ENCODE data around the gene GPC6. TPM values are rescaled to one million over a fixed set of nuclear protein-coding genes. Genes with fewer than 3 reads are reported as not detected.

GPC6 gene
- total and polyA plus RNA-seq, 12 donors: 0.15 to 5.4 (median 2.5) TPM

DNA sequence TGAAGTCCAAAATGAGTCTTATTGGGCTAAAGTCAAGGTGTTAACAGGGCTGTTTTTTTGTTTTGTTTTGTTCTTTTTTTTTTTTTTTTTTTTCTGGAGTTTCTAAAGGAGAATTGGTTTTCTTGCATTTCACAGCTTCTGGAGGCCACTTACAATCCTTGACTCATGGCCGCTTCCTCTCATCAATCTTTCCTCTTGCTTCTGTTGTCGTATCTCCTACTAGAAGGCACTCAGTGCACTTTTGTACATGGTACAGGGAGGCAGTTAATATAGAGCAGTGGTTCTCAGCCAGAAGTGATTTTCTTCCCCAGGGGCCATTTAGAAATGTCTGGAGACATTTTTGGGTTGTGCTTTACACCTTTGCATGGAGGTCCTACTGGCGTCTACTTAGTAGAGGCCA, 706.3 kb downstream of the GPC6 start:
- Histone ChIP-seq H3K27me3 (no peaks in the 10 kb centered on the region), H3K36me3 (no peaks in the 10 kb centered on the region), H3K4me3 (no peak overlapping the region), H3K4me1 (no peaks in the 10 kb centered on the region), H3K9me3 (no peaks in the 10 kb centered on the region), H3K27ac (no peak overlapping the region)
- TF ChIP-seq, protein P1, sequence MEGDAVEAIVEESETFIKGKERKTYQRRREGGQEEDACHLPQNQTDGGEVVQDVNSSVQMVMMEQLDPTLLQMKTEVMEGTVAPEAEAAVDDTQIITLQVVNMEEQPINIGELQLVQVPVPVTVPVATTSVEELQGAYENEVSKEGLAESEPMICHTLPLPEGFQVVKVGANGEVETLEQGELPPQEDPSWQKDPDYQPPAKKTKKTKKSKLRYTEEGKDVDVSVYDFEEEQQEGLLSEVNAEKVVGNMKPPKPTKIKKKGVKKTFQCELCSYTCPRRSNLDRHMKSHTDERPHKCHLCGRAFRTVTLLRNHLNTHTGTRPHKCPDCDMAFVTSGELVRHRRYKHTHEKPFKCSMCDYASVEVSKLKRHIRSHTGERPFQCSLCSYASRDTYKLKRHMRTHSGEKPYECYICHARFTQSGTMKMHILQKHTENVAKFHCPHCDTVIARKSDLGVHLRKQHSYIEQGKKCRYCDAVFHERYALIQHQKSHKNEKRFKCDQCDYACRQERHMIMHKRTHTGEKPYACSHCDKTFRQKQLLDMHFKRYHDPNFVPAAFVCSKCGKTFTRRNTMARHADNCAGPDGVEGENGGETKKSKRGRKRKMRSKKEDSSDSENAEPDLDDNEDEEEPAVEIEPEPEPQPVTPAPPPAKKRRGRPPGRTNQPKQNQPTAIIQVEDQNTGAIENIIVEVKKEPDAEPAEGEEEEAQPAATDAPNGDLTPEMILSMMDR (IDR thresholded peaks at IDR 0.05): no peak
- intact Hi-C loops (cut with DNase I): no loop called here
- no peak for ATAC-seq
- 89 to 90% methylated on average over 3 of the region's 3 CpGs for WGBS, 2 donors
- DNase-seq: no peak

DNA sequence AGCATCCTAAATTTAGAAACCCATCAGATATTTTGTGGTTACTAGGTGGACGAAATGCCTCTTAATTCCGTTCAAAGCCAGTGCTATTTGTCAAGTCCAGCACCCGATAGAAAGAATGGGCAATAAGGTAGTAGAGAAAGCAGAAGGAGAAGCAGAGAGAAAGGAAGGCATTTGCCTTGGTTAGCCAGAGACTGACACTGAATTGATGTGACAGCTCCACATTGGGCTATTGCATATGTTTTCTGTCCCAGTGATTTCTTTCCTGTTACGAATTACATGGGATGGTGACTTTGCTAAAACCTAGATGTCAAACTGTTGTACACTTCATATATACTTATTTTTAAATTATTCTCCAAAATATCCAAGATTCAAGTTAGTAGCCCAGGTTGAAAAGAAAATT, 710.3 kb downstream of the GPC6 start:
- intact Hi-C loops (cut with DNase I): no loop called here
- Histone ChIP-seq H3K36me3 (no peaks in the 10 kb centered on the region), H3K4me1 (no peaks in the 10 kb centered on the region), H3K4me3 (no peak overlapping the region), H3K27me3 (no peaks in the 10 kb centered on the region), H3K27ac (no peak overlapping the region), H3K9me3 (no peaks in the 10 kb centered on the region)
- TF ChIP-seq, protein P1 (IDR thresholded peaks at IDR 0.05): no peak
- 70 to 85% methylated on average over 4 of the region's 4 CpGs for WGBS, 2 donors
- DNase-seq (no peak), ATAC-seq (no peak)

DNA sequence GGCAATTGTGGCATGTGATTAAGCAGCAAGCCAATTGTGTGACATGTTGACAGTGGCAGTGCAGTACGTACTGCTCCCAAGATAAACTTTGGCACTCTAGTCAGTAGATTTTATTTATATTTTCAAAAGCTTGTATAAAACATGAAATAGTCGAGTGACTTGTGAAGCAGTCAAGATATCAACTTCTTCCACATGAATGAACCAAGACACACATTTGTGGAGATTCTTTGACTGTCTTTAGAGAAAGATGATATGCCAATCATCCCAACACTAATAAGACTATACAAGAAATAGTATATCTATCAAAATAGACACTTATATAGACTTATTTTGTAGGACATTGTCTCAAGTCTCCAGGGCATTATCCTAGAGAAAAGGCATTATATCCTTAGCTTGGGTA, 714.8 kb downstream of the GPC6 start:
- no peaks in the 10 kb centered on the region for H3K36me3 ChIP-seq
- DNase-seq (no peak), ATAC-seq (no peak)
- H3K4me1 ChIP-seq: no peaks in the 10 kb centered on the region
- 24 to 37% methylated on average over 2 of the region's 2 CpGs for WGBS, 2 donors
- no peaks in the 10 kb centered on the region for H3K27me3 ChIP-seq
- TF ChIP-seq, protein P1 (IDR thresholded peaks at IDR 0.05): no peak
- H3K27ac ChIP-seq: no peak overlapping the region
- no peaks in the 10 kb centered on the region for H3K9me3 ChIP-seq
- intact Hi-C loops (cut with DNase I): no loop called here
- H3K4me3 ChIP-seq: no peak overlapping the region

DNA sequence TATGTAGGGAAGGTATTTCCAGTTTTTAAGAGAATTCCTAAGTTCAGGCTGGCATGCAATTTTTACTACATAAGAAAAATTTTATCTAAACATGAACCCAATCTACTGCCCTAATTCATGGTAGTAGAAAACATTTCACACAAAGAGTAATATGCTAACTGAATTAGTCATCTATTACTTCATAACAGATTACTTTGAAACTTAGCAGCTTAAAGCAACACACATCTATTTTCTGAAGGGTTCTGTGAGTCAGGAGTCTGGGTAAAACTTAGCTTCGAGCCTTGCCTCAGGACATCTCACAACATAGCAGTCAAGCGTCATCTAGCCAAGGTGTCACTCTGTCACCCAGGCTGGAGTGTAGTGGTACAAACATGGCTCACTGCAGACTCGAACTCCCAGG, 715.4 kb downstream of the GPC6 start:
- Histone ChIP-seq H3K27me3 (no peaks in the 10 kb centered on the region), H3K4me3 (no peak overlapping the region), H3K36me3 (no peaks in the 10 kb centered on the region), H3K9me3 (no peaks in the 10 kb centered on the region), H3K4me1 (no peaks in the 10 kb centered on the region), H3K27ac (no peak overlapping the region)
- ATAC-seq (no peak), DNase-seq (no peak)
- TF ChIP-seq, protein P1 (IDR thresholded peaks at IDR 0.05): no peak
- 79 to 88% methylated on average over 3 of the region's 3 CpGs for WGBS, 2 donors
- intact Hi-C loops (cut with DNase I): no loop called here

DNA sequence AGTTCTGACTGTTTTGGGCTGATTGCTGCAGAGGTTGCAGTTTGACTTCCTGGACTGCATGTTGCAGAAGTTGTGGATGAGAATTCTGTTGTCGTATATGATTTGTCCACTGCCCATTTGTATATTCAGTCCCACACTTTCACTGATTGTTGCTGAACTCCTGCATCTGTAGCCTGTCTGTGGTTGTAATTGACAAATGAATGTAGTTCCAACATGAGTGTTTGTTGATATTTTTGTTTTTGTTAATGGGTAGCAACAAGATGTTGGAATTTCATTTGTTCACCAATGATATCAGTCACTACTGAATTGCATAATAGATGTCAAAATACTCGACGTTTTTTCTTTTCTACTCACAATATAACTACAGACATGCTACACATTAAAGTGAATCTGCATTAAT, 719.0 kb downstream of the GPC6 start:
- Histone ChIP-seq H3K27ac (no peak overlapping the region), H3K4me1 (no peaks in the 10 kb centered on the region), H3K4me3 (no peak overlapping the region), H3K9me3 (no peaks in the 10 kb centered on the region), H3K36me3 (no peaks in the 10 kb centered on the region), H3K27me3 (no peaks in the 10 kb centered on the region)
- ATAC-seq (no peak), DNase-seq (no peak)
- WGBS, 2 donors: 67 to 76% methylated on average over 3 of the region's 3 CpGs
- intact Hi-C loops (cut with DNase I): no loop called here
- TF ChIP-seq, protein P1 (IDR thresholded peaks at IDR 0.05): no peak

Data from heart right ventricle (tissue), 16 donors.